GM18861 (cell line): ENCODE results near the gene PPP6R3.

ENCODE experiments used
- ATAC-seq: cut with Tn5 transposase; IDR thresholded peaks from one replicate; pipeline ENCODE4 v1.9.1; 2021; ENCODE audit not compliant: unreplicated experiment

Gene PPP6R3

DNA sequence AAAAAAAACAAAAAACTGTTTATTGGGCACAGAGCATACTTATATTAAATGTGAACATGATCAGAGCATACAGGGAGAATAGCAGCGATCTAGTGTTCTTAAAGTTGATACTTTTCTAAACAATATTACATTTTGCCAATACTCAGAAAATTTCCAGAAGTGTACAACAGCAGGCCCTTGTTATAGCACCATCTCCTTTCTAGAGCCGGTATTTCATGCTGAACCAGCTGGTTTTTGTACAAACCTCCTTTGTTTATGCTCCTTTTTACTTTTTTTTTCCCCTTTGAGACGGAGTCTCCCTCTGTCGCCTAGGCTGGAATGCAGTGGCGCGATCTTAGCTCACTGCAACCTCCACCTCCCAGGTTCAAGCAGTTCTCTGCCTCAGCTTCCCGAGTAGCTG is 90.7 kb downstream of the PPP6R3 start:
- no peak for ATAC-seq

DNA sequence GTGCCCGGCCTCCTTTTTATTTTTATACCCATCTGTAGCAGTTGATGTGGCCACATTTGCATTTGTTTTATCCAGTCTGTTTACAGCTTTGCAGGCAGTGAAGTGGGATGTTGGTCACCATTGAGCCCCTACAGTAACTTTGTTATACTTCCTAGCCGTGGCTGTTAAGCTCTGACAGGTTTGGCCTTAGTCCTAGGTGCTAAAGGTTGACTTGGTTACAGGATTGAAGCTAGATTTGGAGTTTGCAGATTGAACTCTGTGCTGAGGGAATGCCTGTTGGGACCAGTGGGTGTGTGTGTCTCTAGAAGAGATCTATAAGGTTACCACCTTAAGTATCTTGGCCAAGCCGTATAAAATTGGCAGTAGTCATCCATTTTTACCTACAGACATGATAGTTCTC is 91.2 kb downstream of the PPP6R3 start:
- ATAC-seq, result no peak

DNA sequence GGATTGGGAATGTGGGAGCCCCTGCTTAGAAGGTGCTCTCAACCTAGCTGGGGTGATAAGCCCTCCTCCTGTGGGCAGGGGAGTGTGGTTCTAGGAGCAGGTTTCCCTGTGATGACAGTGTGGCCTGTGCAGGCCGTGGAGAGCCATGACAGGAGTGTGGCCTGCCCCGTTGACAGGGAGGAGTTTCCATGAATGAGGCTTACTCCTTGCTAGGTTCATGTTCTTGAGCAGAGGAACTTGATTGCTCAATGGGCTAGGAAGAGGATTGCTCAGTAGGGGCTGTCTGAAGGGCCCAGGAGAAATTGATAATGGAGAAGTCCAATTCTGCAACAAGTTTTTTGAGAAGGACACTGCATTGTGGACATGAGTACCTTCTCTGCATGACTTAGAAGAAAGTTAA is 92.0 kb downstream of the PPP6R3 start:
- ATAC-seq, result no peak

DNA sequence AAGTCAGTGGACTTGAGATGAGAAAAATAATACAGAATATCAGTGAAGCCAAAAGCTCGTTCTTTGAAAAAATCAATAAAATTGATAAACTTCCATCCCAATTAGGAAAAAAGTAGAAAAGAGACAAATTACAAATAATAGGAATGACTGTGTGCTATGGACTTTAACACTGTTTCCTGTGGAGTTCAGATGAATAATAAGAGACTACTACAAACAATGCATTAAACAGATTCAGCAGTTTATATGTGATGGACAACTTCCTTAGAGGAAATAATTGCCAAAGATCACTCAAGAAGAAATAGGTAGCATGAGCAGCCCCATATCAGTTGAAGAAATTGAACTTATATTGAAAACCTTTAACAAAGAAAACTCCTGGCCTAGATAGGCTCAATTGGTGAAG is 99.7 kb downstream of the PPP6R3 start:
- no peak for ATAC-seq

DNA sequence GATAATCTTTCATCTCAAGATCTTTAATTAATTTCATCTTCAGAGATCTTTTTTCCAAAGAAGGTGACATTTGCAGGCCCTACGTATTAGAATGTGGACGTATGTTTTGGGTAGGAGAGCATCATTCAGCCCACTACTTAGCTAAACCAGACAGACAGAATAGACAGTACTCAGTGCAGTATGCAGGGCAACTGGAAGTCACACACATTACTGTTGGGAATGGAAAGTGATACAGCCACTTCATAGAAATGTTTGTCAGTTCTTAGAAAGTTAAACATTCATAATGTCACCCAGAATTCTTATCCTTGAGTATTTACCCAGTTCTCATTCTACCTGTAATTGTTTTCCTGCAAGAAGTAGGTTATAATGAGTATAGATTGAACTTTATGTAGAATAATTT is 102.9 kb downstream of the PPP6R3 start:
- ATAC-seq, result no peak

DNA sequence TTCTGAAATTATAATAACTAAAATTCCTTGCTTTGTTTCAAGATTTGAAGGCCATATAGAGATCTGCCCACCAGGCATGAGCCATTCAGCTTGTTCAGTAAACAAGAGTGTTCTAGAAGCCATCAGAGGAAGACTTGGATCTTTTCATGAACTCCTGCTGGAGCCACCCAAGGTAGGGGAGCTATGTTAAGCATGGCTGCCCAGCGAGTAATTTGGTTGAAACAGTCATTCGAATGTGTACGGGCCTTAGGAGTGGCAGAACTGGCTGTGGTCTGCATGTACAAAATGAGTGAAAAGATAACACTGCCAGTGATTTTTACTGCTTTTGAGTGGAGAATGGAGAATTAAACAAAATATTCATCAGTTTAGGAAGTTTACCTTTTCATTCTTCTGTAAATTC is 103.7 kb downstream of the PPP6R3 start:
- ATAC-seq, result no peak

DNA sequence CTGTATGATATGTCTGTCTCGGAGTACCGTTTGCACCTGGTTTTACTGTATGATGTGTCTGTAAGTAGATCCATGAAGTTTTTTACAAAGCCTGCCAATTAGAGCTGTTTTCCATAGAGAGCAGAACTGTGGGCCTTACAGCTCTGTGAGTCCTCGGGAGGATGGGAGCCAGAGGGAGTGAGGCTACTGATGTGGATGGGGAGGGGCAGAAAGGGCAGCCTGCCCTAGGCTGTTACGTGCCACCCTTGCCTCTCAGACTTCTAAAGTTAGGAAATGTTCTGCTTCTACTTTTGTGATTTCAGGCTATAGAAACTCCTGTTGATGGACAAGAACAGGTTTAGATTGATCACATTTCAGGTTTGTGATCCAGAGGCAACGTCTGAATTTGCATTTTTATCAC is 105.2 kb downstream of the PPP6R3 start:
- ATAC-seq, result no peak

DNA sequence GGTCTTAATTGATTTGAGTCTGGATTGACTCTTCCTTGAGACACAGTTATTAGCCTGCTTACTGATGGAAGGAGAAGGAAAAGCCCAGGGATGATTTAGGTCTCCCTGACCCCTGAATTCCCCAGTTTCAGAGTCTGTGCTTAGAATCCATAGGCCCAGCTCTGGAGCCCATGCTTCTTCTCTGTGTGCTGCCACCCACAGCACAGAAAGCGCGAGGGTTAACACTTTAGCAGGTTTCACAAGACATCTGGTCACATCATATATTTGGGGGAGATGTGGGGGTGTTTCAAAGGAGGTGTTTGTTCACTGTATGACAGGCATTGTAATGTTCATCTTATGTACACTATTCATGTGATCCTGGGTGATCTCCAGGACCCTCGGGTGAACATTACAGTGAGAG is 107.0 kb downstream of the PPP6R3 start:
- no peak for ATAC-seq

DNA sequence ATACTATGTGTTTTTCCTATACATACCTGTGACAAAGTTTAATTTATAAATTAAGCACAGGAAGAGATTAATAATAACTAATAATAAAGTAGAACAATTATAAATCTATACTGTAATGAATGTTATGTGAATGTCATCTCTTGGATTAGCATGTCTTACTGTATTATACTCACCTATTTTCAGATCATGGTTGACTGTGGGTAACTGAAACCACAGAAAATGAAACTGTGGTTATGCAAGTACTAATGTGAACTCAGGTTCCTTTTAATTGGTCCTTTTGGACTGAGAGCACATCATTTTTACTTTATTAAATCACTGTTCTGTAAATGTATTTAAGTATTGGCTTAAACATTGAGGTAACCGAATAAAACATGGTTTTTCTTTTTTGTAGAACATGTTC is 108.8 kb downstream of the PPP6R3 start:
- peak; percentile 68 for ATAC-seq

DNA sequence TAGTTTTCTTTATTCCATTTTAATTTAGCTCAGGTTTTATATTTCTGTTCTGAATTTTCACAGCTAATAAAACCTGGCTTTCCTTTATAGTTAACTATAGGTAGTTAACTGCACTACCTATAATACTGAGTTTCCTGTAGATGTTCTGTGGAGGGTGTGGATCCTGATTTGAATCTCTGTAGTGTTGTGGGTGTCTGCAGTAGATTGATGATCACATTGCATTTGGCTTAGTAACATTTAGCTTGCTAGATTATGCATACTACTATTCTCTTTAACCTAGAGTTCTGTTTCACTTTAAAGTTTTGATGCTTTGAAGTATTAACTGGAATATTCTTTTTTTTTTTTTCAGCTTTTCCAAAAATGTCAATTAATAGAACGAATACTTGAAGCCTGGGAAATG is 110.1 kb downstream of the PPP6R3 start:
- ATAC-seq, result no peak

DNA sequence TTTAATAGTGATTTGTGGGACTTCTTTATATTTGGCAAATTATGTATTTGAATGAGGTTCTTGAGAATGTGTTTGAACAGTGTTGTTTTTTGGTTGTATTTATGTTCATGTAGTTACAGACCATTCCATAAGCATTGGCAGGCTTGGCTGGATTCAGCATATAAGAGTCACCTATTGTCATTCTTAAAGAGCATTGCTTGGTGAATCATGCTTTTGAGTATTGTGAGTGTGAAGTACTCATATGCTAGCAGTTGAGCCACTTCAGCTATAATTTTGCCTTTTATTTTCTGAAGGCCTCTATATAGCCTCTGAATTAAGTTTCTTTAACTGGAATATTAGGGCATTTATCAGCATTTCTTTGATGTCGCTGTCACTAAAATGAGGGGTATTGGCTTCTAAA is 113.8 kb downstream of the PPP6R3 start:
- no peak for ATAC-seq

DNA sequence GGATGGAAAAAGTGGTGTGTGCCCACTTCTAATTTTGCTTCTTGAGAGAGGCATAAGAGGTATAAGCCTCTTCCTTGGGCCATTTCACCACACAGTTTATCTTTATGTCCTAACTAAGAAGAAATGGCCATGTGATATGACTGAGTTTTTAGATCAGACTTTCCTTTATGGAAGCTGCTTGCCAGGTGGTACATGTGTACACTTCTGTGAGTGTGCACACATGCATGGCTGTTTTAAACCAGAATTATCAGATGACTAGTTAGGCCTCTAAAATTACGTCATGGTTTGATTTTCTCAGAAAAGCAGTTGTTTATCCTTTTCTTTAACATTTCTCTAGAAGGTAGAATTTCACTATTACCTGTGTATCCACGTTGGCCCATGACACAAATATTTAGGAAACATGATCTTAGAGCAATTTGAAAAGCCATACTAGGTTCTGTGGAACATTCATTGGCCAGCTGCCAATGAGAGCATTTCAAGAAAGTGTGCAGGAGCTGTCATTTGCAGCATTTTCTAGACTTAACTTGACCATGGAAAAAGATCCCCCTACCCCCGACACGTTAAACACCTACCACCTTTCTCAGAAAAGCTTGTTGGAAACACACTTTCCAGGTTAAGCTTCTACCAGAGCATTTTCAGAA is 114.6 kb downstream of the PPP6R3 start:
- ATAC-seq, result no peak

DNA sequence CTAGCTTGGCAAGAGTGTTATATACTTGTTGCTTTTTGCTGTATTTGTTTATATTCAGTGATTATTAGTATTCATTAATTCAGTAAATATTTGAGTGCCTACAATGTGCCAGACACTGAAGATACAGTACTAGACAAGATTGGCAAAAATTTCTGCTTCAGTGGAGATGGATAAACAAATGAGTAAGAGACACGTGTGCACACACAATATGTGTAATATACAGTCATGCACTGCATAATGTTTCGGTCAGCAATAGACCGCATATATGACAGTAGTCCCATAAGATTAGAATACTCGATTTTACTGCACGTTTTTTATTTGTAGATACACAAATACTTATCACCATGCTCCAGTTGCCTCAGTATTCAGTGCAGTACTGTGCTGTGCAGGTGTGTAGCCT is 118.9 kb downstream of the PPP6R3 start:
- ATAC-seq, result no peak

DNA sequence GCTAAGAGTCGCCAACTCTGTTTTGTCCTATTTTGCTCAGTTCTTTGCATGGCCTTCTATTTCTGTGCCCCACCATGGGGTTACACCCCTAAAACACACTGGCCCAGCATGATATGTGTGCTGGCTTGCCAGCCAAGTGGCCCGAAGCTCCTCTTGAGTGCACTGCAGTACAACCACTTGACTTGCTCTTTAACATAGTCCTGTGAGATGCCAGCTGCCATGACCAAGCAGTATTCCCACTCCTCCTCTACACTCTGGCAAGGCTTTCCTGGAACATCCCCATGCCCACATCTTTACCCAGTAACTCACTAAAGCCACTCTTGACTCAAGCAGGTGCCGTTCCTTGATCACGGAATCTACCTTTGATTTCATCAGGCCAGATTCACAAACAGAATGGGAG is 120.9 kb downstream of the PPP6R3 start:
- no peak for ATAC-seq

DNA sequence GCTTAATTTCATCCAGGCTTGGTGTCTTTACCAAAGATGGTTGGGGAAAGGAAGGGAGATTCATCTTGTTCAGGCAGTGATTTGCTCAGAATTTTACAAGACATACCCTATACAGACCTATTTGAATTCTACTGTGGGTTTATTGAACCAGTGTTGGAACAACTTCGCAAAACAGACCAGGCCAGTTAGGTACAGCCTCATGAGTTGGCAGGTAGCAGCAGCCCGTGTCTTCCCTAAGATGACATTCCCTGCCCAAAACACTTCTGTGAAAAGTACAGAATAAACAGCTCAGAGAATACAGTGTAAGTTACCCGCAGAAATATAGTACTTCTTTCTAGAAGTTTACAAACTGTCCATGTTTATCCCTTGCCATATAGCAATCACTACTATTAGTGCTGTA is 121.3 kb downstream of the PPP6R3 start:
- no peak for ATAC-seq

DNA sequence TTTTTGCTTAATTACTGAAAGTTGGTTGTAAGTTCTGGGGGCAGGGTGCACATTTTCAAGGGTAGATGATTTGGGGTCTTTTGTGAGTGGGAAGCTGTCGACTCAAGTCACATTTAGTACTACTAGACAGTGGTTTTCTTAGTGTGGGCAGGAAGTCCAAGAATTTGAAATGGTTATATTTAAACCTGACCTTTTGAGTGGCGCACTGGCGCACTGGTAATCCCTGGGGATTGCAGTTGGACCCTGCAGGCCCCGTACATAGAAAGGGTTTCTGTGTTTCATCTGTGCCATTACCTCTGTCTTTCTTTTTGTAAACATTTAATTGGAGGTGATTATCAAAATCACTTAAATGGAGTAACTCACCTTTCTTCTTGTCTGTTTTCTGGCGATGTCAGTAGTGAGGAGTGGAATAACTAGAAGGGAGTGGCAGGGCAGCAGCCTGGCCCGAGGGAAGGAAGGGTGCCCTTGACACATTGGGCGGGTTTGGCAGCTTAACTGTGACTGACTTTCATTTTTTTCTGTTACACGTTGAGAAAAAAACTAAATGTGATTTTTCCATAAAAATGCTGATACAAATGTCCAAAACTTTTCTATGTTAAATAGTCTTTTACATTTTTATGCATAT is 122.0 kb downstream of the PPP6R3 start:
- no peak for ATAC-seq

DNA sequence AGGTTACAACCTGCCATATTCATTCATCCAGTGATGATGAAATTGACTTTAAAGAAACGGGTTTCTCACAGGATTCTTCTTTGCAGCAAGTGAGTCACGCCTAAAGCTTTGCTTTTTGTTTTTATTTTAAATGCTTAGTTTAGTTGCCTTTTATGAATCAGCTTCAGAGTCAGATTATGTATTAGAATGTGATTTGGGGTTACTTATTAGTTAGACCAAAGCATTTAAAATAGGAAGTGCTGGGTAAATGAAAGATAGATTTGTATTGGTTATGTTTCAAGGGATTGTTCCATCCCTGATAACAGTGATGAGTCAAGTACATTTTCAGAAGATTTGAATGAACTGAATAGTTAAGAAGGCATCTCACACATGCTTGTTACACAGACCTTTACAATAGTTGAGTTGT is 122.5 kb downstream of the PPP6R3 start:
- ATAC-seq, result no peak

DNA sequence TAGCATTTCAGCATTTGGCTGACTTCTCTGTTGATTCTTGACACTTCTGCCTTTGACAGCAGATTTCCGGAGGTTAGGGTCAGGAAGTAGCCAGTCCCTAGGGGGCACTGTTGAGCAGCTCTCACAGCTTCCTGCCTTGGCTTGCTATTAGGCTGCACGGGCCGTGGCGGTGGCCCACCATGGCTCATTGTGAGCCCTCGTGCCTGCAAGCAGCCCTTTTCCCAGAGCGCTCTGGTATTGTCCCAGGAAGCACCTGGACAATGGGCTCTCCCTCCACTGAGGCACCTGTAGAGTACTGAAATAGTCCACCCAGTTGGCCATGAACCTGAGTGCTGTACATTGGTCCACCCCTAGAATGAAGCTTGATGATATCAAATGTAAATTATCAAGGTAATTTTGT is 123.5 kb downstream of the PPP6R3 start:
- no peak for ATAC-seq

DNA sequence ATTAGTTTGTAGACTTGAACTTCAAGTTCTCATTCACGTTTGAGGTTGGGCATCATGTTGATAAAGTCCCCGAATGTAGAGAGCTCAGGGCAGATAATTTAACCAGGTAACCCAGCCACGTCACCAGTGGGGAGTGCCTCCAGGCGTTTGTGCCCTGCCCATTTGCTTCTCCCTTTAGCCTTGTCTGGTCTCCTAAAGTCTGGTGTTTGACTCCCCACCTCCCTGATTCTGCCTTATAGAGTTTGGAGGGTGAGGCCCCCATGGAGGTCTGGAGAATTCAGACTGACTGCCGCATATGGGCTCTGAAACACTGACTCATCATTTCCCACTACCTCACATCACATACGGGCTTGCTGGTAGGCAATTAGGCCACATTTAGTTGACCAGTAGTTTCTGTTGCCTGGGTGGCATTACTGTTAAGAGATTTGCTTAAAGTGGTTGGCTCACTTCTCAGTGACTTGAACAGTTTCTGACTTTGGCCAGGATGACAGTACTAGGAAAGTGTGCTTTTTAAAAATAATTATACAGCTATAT is 124.5 kb downstream of the PPP6R3 start:
- ATAC-seq, result no peak

DNA sequence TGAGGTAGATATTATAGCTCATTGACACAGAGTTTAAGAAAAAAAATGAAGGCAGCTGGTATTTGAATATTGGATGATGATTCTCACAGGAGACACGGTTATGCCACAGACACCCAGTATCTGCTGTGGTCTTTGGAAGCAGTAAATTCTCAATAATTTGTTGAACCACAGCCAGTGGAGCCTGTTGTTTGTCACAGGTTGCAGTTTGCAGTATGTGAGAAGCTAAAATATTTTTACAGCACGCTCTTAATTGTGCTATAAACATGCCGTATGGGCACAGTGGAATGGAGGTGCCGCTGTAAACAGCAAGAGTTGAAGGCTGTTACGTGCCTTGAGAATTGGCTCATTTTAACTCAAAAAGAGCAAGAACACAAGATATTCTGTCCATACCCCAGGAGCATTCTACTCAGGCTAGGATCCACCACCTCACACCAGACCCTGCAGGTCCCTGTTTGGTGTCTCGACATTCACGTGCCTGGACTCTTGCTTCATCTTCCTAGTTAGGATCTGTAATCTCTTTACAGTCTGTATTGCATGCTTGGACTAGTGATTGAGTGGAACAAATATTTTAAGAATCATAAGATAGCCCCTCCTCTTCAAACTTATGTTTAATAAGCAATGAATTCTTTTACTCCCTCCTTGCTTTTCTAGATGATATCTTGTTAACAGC is 129.1 kb downstream of the PPP6R3 start:
- ATAC-seq, result no peak

DNA sequence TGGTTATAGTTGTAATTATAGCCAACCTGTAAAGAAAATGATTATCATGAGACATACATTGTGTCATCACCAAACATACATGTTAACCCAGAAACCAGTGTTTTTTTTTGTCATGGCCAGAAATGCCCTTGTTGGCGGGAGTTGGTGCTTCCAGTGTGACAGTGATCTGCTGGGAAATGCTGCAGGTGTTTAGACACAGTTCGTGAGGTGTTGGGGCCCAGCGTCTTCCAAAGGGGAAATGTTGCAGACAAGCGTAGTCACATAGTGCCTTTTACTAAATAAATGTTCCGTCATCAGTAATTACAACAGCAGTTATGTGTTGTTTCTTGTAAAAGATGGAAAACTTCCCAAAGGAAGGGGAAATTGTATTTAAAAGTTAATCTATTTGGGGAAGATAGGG is 131.2 kb downstream of the PPP6R3 start:
- no peak for ATAC-seq

DNA sequence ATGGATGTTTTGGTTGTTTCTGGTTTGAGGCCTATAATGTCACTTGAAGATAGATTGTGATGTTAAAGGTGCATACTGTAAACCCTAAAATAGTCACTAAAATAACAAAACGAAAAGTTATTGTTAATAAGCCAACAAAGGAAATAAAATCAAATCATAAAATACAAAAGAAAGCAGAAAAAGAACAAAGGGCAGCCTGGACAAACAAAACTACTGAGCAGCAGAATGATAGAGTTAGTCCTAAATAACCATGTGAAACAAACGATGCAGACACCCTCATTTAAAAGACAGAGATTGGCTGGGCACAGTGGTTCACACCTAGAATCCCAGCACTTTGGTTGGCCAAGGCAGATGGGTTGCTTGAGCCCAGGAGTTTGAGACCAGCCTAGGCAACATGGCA is 132.9 kb downstream of the PPP6R3 start:
- no peak for ATAC-seq
